Activated CD4-positive, alpha-beta T cell treated with anti-CD3 and anti-CD28 coated beads, Interleukin-2, amount 10 ng/mL, durations not matched to agents 7 days and 5 days (primary cell): ENCODE data around the gene SLC27A5. TPM values are rescaled to one million over a fixed set of nuclear protein-coding genes. Genes with fewer than 3 reads are reported as not detected.

Experiments used
- CTCF ChIA-PET: fragments of 350-600 bp; sonication (Branson Sonifier 250); formaldehyde crosslinking; loops from one replicate; lab custom pipeline; 2021; ENCODE audit warnings: antibody characterized with exemption; lab: Charles Lee
- POLR2A ChIA-PET: fragments of 350-600 bp; sonication (Branson Sonifier 250); formaldehyde crosslinking; loops from one replicate; lab custom pipeline; 2021; ENCODE audit warnings: antibody characterized with exemption; lab: Charles Lee
- DNase-seq: peaks from one replicate; pipeline ENCODE4 v3.0.0-alpha.2; 2020
- H3K27ac Mint-ChIP-seq: one replicate; pipeline ENCODE4 v1.8.0; 2021; ENCODE audit warnings: mild to moderate bottlenecking, moderate library complexity, mixed read lengths
- H3K27me3 Mint-ChIP-seq: one replicate; pipeline ENCODE4 v1.8.0; 2021; ENCODE audit warnings: mixed read lengths
- H3K36me3 Mint-ChIP-seq: one replicate; pipeline ENCODE4 v1.8.0; 2021; ENCODE audit warnings: low read depth, mixed read lengths
- H3K4me1 Mint-ChIP-seq: one replicate; pipeline ENCODE4 v1.8.0; 2021; ENCODE audit warnings: mixed read lengths
- H3K4me3 Mint-ChIP-seq: one replicate; pipeline ENCODE4 v1.8.0; 2021; ENCODE audit warnings: mild to moderate bottlenecking, moderate library complexity, mixed read lengths
- H3K9me3 Mint-ChIP-seq: one replicate; pipeline ENCODE4 v1.8.0; 2021; ENCODE audit warnings: mixed read lengths
- total RNA-seq, 2 experiments: library from RNA; stranded (reverse); gene quantifications; one replicate each; pipeline ENCODE4 v1.2.3, GENCODE V29; 2021

SLC27A5 gene
- total RNA-seq, 2 experiments from 2014 or later: 9.8 to 10.2 TPM

DNA sequence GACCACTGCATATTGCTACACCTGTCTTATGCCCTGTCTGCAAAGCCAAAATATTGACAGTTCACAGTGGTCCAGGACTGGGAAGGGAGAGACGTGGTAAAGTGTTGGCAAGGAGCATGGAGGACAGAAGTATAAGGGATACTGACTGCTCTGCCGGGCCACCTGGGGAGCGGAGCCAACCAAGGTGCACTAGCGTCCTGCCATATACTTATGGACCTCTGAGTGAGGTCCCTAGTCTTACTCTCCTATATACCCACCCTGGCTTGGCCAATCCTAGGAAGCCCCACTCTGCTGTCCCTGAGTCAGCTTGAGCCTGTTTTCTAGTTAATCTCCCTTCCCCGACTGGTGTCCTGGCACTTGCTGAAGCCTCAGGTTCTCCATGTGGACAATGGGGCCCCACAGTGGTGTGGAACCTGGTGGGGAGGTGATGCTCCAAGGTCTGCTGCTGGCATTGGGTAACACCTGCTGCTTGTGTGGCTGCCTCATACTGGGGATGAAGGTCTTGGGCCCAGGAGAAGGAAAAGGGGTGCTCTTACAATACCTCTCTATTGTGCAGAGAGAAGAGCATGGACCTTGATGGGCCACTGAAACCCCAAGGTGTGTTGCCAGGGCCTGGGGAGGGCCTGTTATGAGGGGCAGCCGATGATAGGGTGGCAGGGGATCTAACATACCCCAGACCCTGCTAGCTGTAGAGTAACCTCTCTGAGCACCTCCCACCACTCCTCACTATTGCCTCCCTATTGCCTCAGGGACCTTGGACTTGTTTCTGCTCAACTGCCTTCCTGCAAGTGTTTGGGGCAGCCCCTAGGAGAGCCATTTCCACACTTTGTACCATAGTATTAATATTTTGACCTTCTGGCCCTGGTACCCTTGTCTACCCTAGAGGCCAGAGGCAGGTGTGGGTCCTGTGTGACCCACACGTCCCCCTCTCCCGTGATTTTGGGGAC, 25.3 kb upstream of the SLC27A5 start:
- POLR2A ChIA-PET: no interaction called here
- Mint-ChIP-seq H3K4me1 (peaks cover 20% of the 10 kb centered on the region), H3K4me3 (peak overlapping the region; percentile 16), H3K36me3 (no peaks in the 10 kb centered on the region), H3K27me3 (peaks cover 8% of the 10 kb centered on the region), H3K9me3 (no peaks in the 10 kb centered on the region), H3K27ac (no peak overlapping the region)
- CTCF ChIA-PET: interaction anchor here (0.6 to 1.4 kb wide), 3 partner anchors 16 to 23 kb away, joined by 3 to 8 read pairs (median 3); partner anchors contain the start of gene ZBTB45
- no peak for DNase-seq

DNA sequence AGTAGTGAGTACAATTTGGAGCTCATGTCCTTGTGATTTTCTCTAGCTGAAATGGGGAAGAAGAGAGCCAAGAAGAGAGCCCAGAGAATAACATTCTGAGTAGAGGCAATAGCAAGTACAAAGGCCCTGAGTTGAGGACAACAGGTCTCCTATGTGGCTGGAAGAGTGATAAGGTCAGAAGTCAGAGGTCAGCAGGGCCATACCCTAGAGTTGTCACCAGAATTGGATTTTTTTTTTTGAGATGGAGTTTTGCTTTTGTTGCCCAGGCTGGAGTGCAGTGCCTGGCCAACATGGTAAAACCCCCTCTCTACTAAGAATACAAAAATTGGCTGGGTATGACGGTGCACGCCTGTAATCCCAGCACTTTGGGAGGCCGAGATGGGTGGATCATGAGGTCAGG, 24.1 kb upstream of the SLC27A5 start:
- no peaks in the 10 kb centered on the region for H3K9me3 Mint-ChIP-seq
- peaks cover 20% of the 10 kb centered on the region for H3K4me1 Mint-ChIP-seq
- peaks cover 15% of the 10 kb centered on the region for H3K27me3 Mint-ChIP-seq
- DNase-seq: no peak
- H3K27ac Mint-ChIP-seq: no peak overlapping the region
- no peaks in the 10 kb centered on the region for H3K36me3 Mint-ChIP-seq
- POLR2A ChIA-PET: no interaction called here
- CTCF ChIA-PET: interaction anchor here (0.6 to 1.0 kb wide), 4 partner anchors 16 to 188 kb away, joined by 3 read pairs; partner anchors contain the start of gene ZBTB45
- H3K4me3 Mint-ChIP-seq: no peak overlapping the region

DNA sequence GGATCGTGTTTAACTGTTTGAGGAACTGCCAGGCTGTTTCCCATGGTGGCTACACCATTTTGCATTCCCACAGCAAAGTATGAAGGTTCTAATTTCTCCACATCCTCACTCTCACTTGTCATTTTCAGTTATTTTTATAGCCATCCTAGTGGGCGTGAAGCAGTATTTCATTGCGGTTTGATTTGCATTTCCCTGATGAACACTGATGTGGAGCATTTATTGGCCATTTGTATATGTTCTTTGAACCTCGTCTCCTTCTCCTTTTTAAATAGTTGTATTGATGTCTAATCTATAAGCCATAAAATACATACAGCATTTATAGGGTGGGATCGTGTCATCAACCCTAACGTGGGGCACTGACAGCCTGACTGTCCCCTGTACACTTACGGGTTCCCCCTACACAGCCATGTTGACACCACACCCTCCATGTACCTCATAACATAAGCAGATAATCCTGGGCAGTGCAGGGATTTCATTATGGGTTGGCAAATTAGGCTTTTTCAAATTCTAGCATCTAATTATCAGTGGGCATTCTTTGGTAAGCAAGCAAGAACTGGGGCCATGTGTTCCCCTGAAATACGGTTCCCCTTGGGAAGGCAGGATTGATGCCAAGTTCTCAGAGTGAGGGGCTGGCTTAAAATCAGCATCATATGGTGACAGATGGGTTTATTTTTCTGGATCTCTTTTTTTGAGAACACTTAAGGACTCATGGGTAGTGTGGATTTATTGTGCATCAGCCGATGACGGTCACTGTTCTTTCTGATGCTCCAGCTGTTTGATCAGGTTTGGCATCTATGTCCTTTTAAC, 19.4 kb upstream of the SLC27A5 start:
- CTCF ChIA-PET: interaction anchor here (0.6 to 3.0 kb wide), 3 partner anchors 11 to 47 kb away, joined by 4 to 13 read pairs (median 10); partner anchors contain the start of gene ZBTB45
- Mint-ChIP-seq H3K36me3 (no peaks in the 10 kb centered on the region), H3K27ac (no peak overlapping the region), H3K4me1 (peaks cover 2% of the 10 kb centered on the region), H3K9me3 (no peaks in the 10 kb centered on the region), H3K27me3 (peaks cover 11% of the 10 kb centered on the region), H3K4me3 (no peak overlapping the region)
- DNase-seq: no peak
- POLR2A ChIA-PET: no interaction called here

DNA sequence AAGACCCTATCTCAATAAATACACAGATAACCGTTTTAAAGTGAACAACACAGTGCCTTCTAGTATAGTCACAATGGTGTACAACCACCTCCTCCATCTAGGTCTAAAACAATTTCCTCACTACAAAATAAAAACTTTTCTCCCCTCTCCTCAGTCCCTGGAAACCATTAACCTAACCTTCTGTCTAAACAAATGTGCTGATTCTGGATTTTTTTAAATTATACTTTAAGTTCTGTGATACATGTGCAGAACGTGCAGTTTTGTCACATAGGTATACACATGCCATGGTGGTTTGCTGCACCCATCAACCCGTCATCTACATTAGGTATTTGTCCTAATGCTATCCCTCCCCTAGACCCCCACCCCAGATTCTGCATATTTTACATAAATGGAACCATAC, 17.6 kb upstream of the SLC27A5 start:
- no peak overlapping the region for H3K4me3 Mint-ChIP-seq
- POLR2A ChIA-PET: no interaction called here
- no peak overlapping the region for H3K27ac Mint-ChIP-seq
- no peak for DNase-seq
- H3K9me3 Mint-ChIP-seq: no peaks in the 10 kb centered on the region
- H3K27me3 Mint-ChIP-seq: peaks cover 11% of the 10 kb centered on the region
- no peaks in the 10 kb centered on the region for H3K4me1 Mint-ChIP-seq
- CTCF ChIA-PET: interaction anchor here (3.0 kb wide), 1 partner anchor 10 kb away, joined by 13 read pairs; the partner anchor contains the start of gene ZBTB45
- no peaks in the 10 kb centered on the region for H3K36me3 Mint-ChIP-seq

DNA sequence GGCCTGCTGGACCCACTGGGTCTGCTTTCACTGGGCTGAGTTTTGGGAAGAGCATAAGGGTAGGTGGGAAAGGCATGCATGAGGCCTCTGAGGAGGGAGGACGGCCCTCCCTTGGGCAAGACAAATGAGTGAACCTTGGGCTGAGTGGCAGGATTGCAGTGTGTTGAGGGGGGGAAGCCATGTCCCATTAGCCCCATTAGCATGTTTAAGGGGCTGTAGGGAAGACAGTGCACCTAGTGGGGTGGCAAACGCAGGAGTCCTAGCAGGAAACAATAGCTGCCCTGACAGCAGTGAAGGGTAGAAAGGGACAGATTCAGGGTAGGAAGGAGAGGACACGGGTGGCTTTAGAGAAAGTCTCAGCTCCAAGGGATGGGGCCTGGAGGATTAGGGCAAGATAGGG, 10.9 kb upstream of the SLC27A5 start:
- CTCF ChIA-PET: interaction anchor here (1.0 to 1.2 kb wide), 2 partner anchors 9 to 11 kb away, joined by 4 to 5 read pairs; no protein-coding TSS in a partner anchor

DNA sequence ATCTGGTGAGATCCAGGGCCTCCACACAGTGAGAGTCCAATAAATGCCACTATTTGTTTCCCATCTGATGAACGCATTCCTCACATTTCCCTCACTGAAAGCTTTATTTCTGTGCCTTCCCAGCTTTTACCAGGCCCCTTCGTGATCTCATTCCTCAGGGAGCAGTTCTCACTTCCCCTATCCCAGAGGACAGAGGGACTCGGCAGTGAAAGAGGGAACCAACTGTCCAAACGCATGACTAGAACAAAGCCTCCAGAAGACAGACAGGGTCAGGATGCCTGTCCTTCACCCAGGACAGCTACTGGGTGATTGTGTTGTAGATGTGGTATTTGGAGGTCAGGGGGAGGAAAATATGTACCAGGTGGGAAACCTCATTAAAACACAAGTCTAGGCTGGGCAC, 9.9 kb upstream of the SLC27A5 start:
- POLR2A ChIA-PET: no interaction called here
- no peak overlapping the region for H3K4me3 Mint-ChIP-seq
- H3K4me1 Mint-ChIP-seq: peaks cover 42% of the 10 kb centered on the region
- H3K9me3 Mint-ChIP-seq: no peaks in the 10 kb centered on the region
- DNase-seq: no peak
- H3K27me3 Mint-ChIP-seq: no peaks in the 10 kb centered on the region
- H3K27ac Mint-ChIP-seq: peak overlapping the region; percentile 43
- peaks cover 9% of the 10 kb centered on the region for H3K36me3 Mint-ChIP-seq
- CTCF ChIA-PET: interaction anchor here (1.2 to 6.1 kb wide), 4 partner anchors 8 to 57 kb away, joined by 4 to 72 read pairs (median 9); no protein-coding TSS in a partner anchor

More for the DNA sequence above, 10.9 kb upstream of the SLC27A5 start:
- DNase-seq: no peak
- Mint-ChIP-seq H3K9me3 (no peaks in the 10 kb centered on the region), H3K36me3 (peaks cover 7% of the 10 kb centered on the region), H3K27ac (peak overlapping the region; percentile 66), H3K27me3 (no peaks in the 10 kb centered on the region), H3K4me3 (no peak overlapping the region), H3K4me1 (peaks cover 37% of the 10 kb centered on the region)
- POLR2A ChIA-PET: no interaction called here

DNA sequence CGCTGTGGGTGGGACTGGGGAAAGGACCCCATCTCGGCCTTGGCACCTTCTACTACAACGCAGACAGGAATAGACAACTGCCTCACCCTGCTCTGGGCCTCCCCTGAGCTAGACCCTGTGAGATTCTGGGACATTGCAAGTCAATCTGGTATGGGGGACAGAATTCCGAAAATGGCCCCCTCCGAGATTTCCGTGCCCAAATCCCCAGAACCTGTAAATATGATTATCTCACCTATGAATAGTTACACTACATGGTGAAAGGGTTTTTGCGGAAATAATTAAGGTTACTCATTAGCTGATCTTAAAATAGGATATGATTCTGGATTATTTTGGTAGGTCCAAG, 8.4 kb upstream of the SLC27A5 start:
- Mint-ChIP-seq H3K27me3 (no peaks in the 10 kb centered on the region), H3K9me3 (no peaks in the 10 kb centered on the region), H3K27ac (peak overlapping the region; percentile 95), H3K36me3 (peaks cover 20% of the 10 kb centered on the region), H3K4me3 (peak overlapping the region; percentile 90), H3K4me1 (peaks cover 52% of the 10 kb centered on the region)
- ChIA-PET CTCF (interaction anchor here (0.6 to 6.1 kb wide), 40 partner anchors 9 to 1199 kb away, joined by 3 to 72 read pairs (median 4); partner anchors contain the start of genes CHMP2A, MZF1, SLC27A5 and TRIM28), POLR2A (interaction anchor here (0.6 to 1.8 kb wide), 6 partner anchors 24 to 55 kb away, joined by 3 to 9 read pairs (median 3); partner anchors contain the start of genes CHMP2A and TRIM28)
- DNase-seq: no peak

DNA sequence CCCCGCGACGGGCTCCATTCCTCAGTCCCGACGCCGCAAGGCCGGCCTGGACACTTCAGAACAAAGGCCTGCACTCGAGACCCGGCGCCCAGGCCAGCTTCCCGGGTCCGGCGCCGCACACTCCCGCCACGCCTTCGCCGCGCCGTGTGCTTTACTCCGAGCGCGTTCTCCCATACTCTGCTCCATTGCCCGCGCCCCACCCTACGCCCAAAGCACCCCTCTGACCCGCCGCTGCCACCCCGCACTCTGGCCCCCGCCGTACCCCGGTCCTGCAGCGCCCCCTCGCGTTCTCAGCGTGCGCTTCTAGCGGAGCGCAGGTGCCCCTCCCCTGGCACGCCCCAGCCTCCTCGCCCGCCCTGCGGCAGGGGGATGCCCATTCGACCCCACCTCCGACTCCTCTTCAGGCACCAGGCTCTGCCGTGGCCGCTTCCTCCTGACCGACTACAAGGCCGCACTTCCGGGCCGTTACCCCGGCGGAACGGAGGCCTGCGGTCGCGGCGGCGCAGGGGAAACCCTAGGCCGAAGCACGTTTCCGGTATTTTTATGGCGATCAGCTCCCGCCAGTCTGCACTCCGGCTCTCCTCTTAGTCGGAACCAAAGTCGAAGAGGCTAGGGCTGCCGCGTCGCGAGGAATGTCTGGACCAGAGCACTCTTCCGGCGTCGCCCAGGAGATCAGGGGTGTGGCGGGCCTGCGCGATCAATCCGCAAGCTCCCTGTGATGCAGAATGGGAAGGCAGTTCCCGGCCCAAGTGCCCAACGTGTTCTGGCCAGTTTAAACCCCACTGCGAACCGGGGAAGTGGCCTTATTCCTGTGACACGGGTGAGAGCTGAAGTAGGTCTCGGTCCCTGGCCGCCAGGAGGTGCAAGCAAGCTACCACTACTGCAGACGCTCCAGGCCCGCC, 7.8 kb upstream of the SLC27A5 start, which contains the start of gene ZBTB45:
TSS of gene ZBTB45 (minus strand) at position 456 of the 902 bp plus-strand sequence. CDS start 2,137 bp downstream, outside the sequence.
- H3K27ac Mint-ChIP-seq: peak within 1 kb of the TSS; percentile 95
- H3K36me3 Mint-ChIP-seq: peaks cover 20% of the 10 kb centered on the region
- H3K4me1 Mint-ChIP-seq: peaks cover 56% of the 10 kb centered on the region
- H3K27me3 Mint-ChIP-seq: no peaks in the 10 kb centered on the region
- peak within 1 kb of the TSS; percentile 90 for H3K4me3 Mint-ChIP-seq
- peak; percentile 91 for DNase-seq
- no peaks in the 10 kb centered on the region for H3K9me3 Mint-ChIP-seq
- ChIA-PET CTCF (interaction anchor here (0.6 to 6.1 kb wide), 47 partner anchors 9 to 1198 kb away, joined by 3 to 72 read pairs (median 4); partner anchors contain the start of genes CHMP2A, MZF1, SLC27A5 and TRIM28), POLR2A (interaction anchor here (0.6 to 1.8 kb wide), 5 partner anchors 24 to 56 kb away, joined by 3 to 9 read pairs (median 3); partner anchors contain the start of genes CHMP2A and TRIM28)

DNA sequence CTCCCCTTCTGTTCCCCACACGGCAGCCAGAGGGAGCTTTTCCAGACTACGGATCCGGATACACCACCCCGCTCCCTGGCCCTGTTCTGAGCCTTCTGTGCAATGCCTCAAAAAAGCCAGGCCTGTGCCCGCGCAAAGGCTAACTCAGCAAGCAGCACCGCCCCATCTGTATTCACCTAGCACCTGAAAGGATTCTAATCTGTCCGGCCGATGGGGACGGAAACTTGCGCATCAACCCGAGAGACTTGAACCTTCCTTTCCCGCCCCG, 7.2 kb upstream of the SLC27A5 start:
- peaks cover 20% of the 10 kb centered on the region for H3K36me3 Mint-ChIP-seq
- CTCF ChIA-PET: interaction anchor here (0.6 to 6.1 kb wide), 20 partner anchors 10 to 1154 kb away, joined by 3 to 72 read pairs (median 6); partner anchors contain the start of genes CHMP2A and TRIM28
- H3K27me3 Mint-ChIP-seq: no peaks in the 10 kb centered on the region
- no peaks in the 10 kb centered on the region for H3K9me3 Mint-ChIP-seq
- POLR2A ChIA-PET: no interaction called here
- H3K4me1 Mint-ChIP-seq: peaks cover 61% of the 10 kb centered on the region
- H3K27ac Mint-ChIP-seq: peak overlapping the region; percentile 95
- H3K4me3 Mint-ChIP-seq: peak overlapping the region; percentile 90
- DNase-seq: peak; percentile 67

DNA sequence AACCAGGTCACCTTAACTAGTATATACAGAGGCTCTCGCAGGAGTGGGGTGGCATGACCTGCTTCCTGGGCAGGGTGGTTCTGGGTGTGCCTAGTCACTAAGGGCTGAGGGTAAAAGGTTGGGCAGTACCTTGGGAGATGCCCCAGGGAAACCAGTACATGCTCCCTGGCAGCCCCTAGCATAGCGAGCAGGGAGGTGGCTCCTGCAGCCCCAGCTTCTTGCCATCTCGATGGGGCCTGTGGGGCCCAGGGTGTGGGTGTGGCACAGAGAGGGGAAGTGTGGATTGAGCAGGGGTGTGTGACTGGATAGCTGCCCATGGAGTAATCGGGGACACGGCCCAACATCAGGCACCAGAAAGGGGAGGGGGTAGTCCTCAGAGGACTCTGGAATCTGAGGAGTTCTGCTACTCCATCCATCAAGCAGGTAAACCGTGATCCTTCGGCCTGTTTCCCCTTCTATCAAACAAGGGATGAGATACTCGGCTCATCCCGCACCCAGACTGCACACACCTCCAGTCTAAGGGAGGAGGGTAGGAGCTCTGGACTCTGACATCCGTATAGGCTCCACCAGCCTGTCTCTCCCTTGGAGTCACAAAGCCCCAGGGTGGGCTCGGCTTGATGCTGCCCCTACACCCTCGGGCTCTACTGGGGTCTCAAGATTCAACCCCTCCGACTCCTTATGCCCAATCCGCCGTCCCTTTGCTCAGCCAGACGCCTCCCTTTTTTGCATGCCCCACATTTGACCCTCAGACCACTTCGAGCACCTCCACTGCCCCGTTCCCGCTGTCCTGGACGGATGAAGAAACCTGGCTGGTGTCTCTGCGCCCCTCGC, 6.7 kb upstream of the SLC27A5 start:
- Mint-ChIP-seq H3K36me3 (peaks cover 20% of the 10 kb centered on the region), H3K9me3 (no peaks in the 10 kb centered on the region), H3K27me3 (no peaks in the 10 kb centered on the region), H3K27ac (peak overlapping the region; percentile 95), H3K4me1 (peaks cover 64% of the 10 kb centered on the region), H3K4me3 (peak overlapping the region; percentile 90)
- CTCF ChIA-PET: interaction anchor here (0.6 to 6.1 kb wide), 20 partner anchors 10 to 1154 kb away, joined by 3 to 72 read pairs (median 6); partner anchors contain the start of genes CHMP2A and TRIM28
- no peak for DNase-seq
- POLR2A ChIA-PET: no interaction called here
